Measurements from ENCODE around the gene TMEM30B.
A peak's percentile ranks its signal among the peaks of the same experiment; 100 is the strongest.

The TMEM30B gene

DNA sequence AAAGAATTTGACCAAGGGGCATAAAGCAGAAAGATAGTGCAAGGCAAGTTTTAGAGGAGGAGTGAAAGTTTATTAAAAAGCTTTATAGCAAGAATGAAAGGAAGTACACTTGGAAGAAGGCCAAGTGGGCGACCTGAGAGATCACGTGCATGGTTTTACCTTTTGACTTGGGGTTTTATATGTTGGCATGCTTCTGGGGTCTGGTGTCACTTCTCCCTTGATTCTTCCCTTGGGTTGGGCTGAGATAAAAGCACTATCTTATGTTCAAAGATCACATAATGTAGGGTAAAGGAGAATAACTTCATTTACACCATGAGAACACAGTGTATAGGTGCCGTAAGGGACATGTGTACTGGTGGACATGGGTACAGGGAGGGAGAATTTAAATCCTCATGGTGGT, 17.7 kb upstream of the TMEM30B start:
- no peak for DNase-seq (ENCODE audit: low spot score)

DNA sequence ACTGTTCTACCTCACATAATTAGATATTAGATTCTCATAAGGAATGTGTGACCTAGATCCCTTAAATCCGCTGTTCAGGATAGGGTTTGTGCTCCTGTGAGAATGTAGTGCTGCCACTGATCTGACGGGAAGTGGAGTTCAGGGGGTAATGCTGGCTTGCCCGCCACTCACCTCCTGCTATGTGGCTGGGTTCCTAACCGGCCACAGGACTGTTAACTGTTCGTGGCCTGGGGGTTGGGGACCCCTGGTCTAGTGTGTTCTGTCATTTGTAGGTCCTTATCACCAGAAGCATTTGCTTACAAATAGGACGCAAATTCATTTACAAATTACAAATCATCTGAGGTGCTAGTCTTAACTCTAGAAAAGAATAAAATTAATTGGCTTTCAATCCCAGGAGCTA, 16.4 kb upstream of the TMEM30B start:
- no peak for DNase-seq (ENCODE audit: low spot score)

DNA sequence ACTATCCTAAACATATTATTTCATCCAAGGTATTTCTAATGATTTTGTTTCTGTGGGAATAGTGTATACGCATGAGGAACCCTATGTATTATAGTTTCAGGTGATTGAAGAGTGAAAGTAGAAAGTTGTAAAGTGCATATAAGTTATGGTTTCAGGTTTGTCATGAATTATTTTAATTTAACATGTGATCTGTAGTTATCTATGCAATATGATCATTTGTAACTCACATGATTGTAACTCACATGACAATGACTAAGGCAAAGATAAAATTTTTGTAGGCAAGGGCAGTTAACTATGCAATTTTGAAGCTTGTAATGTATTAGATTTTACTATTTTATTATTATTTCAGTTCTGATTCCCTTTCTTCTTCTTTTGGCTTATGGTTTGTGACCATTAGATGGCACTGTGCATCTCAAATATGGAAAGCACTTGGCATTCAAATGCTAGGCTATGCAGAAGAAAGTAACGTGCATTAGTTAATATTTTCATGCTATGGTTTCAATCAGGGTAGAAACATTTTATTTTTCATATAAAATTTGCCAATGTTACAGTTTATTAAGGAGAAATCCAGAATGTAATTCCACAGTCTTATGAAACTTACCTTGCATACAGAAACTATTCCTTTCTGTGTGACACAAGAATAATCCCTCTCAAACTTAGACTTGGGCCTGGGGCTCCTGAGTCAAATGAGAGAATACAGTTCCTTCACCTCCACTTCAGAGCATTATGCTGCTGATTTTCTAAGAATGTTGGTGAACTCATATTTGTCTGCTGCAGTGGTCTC, 15.8 kb upstream of the TMEM30B start:
- no peak for DNase-seq (ENCODE audit: low spot score)

DNA sequence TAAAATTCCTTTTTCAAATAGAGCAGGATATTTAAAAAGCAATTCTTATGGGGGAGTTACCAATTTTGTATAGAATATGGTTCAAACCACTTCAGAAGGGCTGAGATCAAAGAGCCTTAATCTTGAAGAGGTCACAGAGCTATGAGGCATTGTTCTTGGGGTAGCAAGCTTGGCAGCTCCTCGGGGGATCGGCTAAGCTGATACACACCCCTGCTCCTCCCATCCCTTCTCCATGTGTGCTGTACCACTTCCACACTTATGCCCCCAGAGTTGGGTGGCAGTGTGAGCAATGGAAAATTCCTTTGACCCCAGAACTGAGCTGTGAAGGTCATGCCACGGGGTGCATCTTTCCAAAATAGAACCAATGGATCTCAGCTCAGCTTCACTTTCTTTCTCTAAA, 15.0 kb upstream of the TMEM30B start:
- no peak for DNase-seq (ENCODE audit: low spot score)

DNA sequence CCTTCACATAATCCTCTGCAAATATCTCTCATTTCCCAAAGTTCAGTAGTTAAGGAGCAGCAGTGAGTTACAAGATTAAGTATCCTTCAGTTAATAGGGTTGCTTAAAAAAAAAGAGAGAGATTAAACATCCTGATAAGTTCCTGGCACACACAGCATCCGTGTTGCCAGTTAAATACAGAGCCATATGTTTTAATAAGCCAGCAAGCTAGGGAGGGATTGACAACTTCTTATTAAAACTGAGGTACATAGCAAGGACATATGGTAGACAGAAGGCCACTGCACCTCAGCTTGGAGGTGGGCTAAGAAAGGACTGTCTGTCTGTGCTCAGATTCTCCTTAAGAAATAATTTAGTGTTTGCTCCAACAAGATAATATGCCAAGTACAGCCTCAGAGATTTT, 9.6 kb upstream of the TMEM30B start:
- DNase-seq (ENCODE audit: low spot score): no peak

DNA sequence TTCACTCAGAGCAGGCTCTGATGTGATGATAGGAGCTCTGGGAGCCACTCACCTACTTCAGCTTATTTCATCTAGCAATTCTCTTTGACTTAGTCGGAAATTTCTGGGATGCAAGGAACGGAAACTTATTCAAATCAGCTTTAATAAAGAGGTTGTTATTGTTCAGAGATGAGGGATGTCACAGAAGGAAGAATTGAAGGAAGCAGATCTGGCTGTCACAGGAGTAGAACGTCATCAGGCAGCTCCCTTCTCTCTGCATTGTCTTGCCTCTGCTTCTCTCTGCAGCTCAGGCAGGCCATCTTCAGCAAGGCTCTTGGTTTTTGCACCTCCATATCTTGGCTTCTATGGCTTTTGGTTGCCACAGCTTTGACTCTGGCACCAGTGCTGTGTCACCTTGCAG, 7.6 kb upstream of the TMEM30B start:
- DNase-seq (ENCODE audit: low spot score): no peak

DNA sequence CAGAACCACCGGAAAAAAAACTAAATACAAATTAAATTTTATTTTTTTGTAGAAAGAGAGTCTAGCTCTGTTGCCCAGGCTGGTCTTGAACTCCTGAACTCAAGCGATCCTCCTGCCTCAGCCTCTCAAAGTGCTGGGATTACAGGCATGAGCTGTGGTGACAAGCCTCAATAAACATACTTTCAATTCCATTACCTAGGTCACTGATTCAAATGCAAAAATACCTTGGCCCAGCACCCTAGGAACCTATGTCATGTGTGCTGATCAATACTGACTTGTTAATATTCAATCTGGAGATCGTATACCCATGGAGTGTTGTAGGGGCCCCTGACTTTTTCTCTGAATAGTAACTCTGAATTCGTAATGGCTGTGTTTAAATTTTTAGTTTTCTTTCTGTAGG, 7.1 kb upstream of the TMEM30B start:
- DNase-seq (ENCODE audit: low spot score): no peak

DNA sequence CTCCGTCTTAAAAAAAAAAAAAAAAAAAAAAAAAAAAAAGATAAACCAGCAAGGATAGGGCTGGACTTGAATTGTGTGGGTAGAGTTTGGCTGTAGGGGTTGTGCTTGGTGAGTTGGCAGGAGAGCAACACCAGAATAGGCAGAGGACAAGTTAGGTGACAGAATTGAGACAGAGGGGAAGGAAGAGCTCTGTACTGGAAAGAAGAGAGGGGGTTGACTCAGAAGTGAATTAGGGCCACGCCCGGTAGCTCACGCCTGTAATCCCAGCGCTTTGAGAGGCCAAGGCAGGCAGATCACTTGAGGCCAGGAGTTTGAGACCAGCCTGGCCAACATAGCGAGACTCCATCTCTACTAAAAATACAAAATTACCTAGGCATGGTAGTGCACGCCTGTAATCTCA, 6.1 kb upstream of the TMEM30B start:
- no peak for DNase-seq (ENCODE audit: low spot score)

DNA sequence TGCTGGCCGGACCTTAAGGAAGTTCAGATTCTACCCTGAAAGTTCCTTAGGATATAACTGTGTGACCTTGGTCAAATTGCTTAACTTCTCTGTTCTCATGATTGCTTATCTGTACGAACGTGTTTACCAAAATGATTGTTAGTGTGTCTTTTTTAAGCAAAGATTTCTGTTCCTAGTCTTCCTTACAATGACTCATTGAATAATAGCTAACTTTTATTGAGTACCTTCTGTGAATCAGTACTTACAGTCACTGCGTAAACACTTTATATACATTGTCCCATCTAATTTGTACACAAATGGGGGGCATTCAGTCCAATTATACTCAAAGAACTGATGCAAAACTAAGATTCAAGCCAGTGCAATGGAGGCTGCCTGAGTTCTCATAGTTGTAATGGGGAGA, 4.2 kb upstream of the TMEM30B start:
- DNase-seq (ENCODE audit: low spot score): no peak

DNA sequence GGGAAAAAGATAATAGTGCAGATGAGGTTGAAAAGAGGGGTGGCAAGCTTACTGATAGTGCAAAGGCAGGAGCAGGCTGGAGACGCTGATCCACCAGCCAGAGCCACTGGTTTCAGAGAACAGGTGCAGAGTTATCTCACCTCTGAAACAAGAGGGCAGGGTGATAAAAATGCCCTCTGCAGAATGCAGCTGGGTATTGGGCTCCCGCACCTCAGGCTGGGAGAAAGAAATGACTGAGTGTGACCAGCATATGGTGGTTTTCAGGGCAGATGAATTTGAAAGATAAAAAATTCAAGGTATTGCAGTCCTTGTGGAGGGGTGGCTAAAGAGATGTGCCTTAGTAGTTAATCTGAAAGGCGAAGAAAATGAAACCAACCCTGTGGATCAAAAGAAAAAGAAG, 2.9 kb upstream of the TMEM30B start:
- no peak for DNase-seq (ENCODE audit: low spot score)

DNA sequence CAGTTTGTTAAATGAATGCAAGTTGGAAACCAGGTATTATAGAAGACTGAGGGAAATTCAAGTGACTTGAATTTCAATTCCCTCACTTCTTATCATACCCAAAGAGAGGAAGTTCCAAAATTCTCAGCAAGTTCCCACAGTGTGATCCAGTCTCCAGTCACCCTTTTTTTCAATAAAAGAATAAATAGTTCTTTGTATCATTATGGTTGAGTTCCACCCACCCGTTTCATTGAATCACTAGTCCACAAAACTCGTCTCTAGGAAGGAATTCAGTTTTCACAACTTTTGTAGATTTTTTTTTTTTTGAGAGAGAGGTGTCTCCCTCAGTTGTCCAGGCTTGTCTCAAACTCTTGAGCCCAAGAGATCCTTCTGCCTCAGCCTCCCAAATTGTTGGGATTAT, 1.6 kb upstream of the TMEM30B start:
- DNase-seq (ENCODE audit: low spot score): no peak

DNA sequence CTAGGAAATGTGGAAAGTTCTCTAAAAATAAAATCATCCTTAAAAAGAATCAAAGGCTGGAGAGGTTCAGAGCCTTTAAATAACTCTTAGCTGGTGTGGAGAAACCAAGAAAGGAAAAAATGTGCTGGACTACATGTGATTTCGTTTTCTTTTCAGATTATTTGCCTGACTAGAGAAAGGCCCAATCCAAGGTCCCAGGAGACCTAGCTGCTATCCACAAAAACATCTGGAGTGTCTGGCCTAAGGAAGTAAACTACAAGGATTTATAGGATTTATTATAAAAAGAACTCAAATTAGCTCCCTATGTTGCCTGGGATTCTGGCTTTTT, 774 bp upstream of the TMEM30B start:
- DNase-seq (ENCODE audit: low spot score): no peak

DNA sequence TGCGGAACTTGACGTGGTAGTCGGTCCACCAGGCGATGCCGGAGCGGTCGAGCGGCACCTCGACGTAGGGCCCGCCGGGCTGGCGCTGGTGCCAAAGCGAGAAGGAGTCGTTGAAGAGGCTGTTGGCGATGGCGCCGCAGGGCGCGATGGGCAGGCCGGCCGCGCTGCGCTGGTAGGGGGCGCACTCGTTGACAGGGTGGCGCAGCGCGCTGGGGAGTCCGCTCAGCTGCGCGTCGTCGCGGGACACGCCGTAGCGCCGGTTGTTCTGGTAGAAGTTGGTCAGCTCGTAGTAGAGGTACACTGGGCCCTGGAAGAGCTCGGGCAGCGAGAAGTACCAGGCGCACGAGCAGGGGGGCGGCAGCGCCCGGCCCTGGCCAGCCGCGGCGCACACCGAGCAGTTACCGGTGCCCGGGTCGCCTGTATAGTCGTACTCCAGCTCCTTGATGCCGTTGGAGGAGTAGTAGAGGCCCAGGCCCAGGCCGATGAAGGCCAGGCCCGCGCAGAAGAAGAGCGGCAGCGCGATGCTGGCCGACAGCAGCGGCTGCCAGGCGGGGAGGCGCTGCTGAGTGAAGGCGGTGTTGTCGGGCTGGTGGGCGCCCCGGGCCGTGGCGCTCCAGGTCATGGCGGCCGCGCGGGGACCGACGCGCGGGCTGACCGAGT, 482 bp downstream of the TMEM30B start:
- no peak for DNase-seq (ENCODE audit: low spot score)

DNA sequence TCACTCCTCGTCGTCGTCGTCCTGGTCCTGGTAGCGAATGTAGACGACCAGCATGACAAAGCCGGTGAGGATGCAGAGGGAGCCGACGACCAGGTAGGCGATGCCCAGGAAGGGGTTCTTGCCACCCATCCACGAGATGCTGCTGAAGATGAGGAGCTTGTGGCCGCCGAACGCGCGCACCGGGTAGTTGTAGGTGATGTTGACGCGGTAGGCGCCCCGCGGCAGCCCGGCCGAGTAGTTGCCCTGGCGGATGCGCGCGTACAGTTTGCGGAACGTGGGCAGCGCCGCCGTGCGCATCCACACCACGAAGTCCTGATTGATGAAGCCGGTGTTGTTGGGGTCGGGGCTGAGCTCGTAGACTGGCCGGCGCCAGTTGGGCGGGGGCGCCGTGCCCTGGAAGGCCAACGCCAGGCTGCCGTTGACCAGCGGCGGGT, 1.0 kb downstream of the TMEM30B start:
- DNase-seq (ENCODE audit: low spot score): no peak

DNA sequence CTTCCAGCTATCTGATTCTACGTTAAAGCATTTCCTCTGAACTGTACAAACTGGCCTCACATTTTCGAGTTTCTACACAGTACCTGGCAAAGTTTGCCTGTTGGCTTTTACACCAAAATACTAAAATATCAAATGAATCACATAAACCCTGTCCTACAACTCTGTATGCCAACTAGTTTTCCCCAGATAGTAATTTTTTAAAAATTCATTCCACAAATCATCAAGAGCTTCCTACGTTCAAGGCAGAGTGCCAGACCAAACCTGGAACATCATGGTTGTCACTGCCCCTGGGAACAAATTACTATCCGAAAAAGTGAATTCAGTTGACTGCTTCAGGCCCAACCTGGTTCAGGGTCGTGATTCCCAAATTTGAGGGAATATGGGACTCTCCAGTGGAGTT, 2.1 kb downstream of the TMEM30B start:
- no peak for DNase-seq (ENCODE audit: low spot score)

DNA sequence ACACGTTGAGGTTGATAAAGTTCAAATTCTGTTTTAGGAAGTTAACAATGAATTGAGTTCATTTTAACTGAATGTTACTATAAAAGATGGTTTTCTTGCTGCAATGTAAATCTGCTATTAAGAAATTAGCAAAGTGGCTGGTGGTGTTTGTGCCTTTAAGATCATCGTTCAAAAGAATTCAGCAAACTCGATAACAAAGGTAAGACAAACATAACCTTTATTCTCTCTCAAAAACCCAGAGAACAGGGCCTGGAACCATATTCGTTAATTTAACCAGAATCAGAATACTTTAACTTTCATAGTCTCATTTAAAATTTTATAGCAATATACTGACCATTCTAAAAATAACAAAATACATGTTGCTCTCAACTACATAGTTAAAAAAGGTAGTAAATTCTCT, 3.4 kb downstream of the TMEM30B start:
- no peak for DNase-seq (ENCODE audit: low spot score)

DNA sequence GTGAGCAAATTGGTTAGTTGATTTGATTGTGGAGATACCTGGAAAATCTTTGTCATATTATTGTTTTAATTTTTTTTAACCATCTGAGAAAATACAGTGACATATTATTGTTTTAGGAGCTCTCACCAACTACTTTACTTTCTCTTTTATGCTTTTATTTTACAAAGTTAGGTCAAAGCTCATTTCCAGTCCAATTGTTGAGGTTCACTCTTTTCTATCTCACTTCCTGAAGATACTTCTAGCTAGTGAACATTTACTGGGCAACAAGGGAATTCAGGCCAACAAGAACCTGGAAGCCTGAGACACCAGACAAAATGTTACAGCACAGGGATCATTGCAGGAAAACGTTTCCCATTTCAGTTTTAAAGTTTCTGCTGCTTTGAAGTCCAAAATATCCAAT, 3.9 kb downstream of the TMEM30B start:
- no peak for DNase-seq (ENCODE audit: low spot score)

DNA sequence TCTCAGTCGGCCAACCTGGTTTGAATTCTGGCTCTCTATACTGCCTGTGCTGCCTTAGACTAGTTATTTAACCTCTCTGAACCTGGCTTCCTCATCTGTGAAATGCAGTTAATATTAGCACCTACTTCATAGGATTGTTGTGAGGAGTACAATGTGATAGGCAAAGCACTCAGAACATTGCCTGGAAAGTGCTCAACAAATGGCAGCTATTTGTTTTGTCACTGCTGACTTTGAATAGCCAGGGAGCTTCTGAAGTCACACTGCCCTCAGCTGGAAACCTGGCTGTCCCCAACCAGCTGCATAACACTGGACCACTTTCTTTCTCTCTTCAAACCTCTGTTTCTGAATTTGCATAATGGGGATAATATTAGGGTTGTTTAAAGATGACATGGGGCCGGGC, 9.6 kb downstream of the TMEM30B start:
- DNase-seq (ENCODE audit: low spot score): no peak

DNA sequence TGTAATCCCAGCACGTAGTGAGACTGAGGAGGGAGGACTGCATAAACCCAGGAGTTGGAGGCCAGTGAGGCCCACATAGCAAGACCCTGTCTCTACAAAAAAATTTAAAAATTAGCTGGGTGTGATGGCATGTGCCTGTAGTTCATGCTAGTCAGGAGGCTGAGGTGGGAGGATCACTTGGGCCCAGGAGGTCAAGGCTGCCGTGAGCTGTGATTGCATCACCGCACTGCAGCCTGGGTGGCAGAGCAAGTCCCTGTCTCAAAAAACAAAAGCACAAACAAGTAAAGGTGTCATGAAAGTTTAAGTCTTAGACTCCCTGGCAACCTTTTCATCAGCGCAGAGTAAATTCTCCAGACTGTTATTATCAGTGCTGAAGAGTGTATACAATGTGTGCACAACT, 10.4 kb downstream of the TMEM30B start:
- DNase-seq (ENCODE audit: low spot score): no peak

DNA sequence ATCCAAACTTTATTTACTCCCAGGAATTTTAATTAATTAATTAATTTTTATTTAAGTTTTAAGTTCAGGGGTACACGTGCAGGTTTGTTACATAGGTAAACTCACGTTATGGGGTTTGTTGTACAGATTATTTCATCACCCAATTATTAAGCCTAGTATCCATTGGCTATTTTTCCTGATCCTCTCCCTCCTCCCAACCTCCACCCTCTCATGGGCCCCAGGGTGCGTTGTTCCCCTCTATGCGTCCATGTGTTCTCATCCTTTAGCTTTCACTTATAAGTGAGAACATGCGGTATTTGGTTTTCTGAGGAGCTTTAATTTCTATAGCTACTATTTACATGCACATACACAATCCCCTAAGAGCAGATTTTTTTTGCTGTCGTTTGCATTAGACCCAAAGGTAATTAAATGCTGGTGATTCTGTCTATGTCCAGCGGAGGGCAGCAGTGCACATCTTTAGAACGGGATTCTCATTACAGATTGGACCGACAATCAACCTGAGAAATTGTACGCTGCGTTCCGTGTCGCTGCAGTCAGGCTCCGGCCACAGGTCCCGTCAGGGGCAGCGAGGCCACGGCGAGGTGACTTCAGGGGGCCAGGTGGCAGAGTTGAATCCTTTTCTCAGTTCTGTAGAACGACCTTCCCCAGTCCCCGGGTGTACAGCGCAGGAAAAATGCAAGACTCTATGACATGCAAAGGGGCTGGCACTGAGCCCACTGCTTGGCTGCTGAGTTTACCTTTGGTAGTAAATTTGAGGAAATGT, 11.6 kb downstream of the TMEM30B start:
- DNase-seq (ENCODE audit: low spot score): peak; percentile 66

DNA sequence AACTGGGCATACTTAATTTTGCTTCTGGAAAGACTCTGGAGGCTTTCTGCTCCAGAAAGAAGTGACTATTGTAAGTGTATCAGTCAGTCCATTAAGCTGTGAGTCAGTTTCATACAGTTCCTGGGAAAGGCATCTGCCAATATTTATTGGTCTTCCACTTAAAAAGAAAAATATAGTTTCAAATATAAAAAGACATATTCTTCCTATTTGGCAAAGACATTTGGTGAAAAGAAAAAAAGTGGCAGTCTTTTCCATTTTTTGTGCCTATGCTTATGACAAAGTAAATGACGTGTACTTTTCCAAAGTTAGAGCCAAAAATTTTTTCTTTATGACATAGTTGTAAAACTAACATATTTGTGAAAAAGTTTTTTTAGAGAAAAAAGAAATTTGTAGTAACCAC, 12.3 kb downstream of the TMEM30B start:
- no peak for DNase-seq (ENCODE audit: low spot score)

DNA sequence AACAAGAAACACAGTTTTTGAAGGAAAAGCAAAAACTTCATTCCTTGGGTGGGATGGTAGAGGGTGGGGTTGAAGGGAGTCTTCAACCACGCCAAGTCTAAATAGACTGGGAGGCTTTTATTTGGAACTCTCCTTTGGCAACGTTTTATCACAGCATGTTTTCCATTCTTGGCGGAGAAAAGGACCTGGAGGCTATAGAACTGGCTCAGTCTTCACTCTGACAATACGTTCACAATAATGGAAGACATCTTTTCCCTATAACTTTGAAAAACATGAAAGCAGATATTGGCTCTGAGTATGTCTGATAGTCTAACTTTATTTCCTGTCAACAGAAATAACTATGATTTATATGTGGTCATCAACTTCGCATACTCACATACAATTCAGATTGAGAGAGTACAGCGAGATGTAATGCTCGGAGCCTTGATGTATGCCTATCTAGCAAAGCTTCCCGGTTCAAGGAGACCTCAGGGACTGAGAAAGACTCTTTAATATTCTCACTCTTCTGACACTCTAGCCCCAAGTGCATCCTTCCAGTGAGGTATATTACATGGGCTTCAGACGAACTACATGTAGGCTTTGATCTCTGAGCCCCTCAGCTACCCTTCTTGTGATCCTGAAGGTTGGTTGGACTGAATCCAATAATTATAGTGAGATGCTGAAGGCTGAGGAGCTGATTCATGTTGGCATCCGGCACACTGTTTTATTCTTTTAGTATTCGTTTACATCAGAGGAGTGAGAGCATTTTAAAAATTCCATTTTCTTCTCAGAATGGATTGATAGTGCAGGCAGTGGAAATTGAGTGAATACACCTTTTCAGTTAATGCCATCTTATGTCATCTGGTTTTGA, 14.0 kb downstream of the TMEM30B start:
- DNase-seq (ENCODE audit: low spot score): no peak
